Liver (tissue), 3 donors: Measurements from ENCODE around the gene RBM39.
"Not testable (repeated sequence)": the region's sequence is repeated elsewhere in the genome, so short reads cannot be mapped to it uniquely, and the experiment has no call there.

Source experiments
- RXRA ChIP-seq, 2 donors: IDR thresholded peaks; 2 replicates each; pipeline ENCODE4 v1.6.1; 2017 to 2018; ENCODE audit warnings: antibody characterized with exemption in 2 of 2, mild to moderate bottlenecking in 1 of 2
- SP1 ChIP-seq: IDR thresholded peaks from 2 replicates; pipeline ENCODE4 v1.6.1; 2018; ENCODE audit warnings: antibody characterized with exemption, mild to moderate bottlenecking
- TAF1 ChIP-seq: conservative IDR thresholded peaks from 2 replicates; pipeline ENCODE4 v1.6.1; 2016; ENCODE audit warnings: antibody characterized with exemption, mild to moderate bottlenecking
- TF ChIP-seq, protein P1 (sequence below): fragments of 150-350 bp; IDR thresholded peaks from 2 replicates; pipeline ENCODE4 v1.5.1; 2017; ENCODE audit warnings: improper control_type of control experiment, low read depth, low read length; ENCODE audit not compliant: missing input control
- TF ChIP-seq, protein P2 (sequence below): IDR thresholded peaks from 2 replicates; pipeline ENCODE4 v1.6.1; 2016; ENCODE audit warnings: antibody characterized with exemption
- TF ChIP-seq, protein P3 (sequence below): IDR thresholded peaks from 2 replicates; pipeline ENCODE4 v1.6.1; 2016; ENCODE audit warnings: antibody characterized with exemption
- TF ChIP-seq, protein P4 (sequence below): IDR thresholded peaks from 2 replicates; pipeline ENCODE4 v1.6.1; 2016; ENCODE audit warnings: antibody characterized with exemption
- donor health status: healthy.
- donor health status: healthy.

DNA sequence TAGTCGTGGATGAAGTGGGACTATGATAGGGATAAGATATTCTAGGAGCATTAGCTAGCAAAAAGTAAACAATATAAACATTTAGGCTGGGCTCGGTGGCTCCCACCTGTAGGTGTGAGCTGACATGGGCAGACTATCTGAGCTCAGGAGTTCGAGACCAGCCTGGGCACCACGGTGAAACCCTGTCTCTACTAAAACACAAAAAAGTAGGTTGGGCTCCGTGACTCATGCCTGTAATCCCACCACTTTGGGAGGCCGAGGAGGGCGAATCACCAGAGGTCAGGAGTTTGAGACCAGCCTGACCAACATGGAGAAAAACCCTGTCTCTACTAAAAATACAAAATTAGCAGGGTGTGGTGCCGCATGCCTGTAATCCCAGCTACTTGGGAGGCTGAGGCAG is 23.7 kb downstream of the RBM39 start:
- TF ChIP-seq, protein P1, sequence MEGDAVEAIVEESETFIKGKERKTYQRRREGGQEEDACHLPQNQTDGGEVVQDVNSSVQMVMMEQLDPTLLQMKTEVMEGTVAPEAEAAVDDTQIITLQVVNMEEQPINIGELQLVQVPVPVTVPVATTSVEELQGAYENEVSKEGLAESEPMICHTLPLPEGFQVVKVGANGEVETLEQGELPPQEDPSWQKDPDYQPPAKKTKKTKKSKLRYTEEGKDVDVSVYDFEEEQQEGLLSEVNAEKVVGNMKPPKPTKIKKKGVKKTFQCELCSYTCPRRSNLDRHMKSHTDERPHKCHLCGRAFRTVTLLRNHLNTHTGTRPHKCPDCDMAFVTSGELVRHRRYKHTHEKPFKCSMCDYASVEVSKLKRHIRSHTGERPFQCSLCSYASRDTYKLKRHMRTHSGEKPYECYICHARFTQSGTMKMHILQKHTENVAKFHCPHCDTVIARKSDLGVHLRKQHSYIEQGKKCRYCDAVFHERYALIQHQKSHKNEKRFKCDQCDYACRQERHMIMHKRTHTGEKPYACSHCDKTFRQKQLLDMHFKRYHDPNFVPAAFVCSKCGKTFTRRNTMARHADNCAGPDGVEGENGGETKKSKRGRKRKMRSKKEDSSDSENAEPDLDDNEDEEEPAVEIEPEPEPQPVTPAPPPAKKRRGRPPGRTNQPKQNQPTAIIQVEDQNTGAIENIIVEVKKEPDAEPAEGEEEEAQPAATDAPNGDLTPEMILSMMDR = not testable (repeated sequence)
- TF ChIP-seq SP1; TAF1; RXRA (IDR thresholded peaks at IDR 0.05): not testable (repeated sequence)
- TF ChIP-seq, protein P2, sequence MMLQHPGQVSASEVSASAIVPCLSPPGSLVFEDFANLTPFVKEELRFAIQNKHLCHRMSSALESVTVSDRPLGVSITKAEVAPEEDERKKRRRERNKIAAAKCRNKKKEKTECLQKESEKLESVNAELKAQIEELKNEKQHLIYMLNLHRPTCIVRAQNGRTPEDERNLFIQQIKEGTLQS = not testable (repeated sequence)
- TF ChIP-seq, protein P3, sequence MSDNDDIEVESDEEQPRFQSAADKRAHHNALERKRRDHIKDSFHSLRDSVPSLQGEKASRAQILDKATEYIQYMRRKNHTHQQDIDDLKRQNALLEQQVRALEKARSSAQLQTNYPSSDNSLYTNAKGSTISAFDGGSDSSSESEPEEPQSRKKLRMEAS = not testable (repeated sequence)
- TF ChIP-seq, protein P4, sequence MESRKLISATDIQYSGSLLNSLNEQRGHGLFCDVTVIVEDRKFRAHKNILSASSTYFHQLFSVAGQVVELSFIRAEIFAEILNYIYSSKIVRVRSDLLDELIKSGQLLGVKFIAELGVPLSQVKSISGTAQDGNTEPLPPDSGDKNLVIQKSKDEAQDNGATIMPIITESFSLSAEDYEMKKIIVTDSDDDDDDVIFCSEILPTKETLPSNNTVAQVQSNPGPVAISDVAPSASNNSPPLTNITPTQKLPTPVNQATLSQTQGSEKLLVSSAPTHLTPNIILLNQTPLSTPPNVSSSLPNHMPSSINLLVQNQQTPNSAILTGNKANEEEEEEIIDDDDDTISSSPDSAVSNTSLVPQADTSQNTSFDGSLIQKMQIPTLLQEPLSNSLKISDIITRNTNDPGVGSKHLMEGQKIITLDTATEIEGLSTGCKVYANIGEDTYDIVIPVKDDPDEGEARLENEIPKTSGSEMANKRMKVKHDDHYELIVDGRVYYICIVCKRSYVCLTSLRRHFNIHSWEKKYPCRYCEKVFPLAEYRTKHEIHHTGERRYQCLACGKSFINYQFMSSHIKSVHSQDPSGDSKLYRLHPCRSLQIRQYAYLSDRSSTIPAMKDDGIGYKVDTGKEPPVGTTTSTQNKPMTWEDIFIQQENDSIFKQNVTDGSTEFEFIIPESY = not testable (repeated sequence)
